KOPT-K1 (cell line): Measurements from ENCODE around the gene KSR1.
"Not testable (repeated sequence)": the region's sequence is repeated elsewhere in the genome, so short reads cannot be mapped to it uniquely, and the experiment has no call there.

Experiments used
- H3K27ac ChIP-seq: fragments of 200-600 bp; sonication (generic); 2 replicates; pipeline ENCODE4 v1.5.1; 2016; ENCODE audit warnings: antibody characterized with exemption, mild to moderate bottlenecking, low read depth, low read length; ENCODE audit not compliant: poor library complexity, severe bottlenecking
- H3K36me3 ChIP-seq: fragments of 200-600 bp; sonication (generic); 2 replicates; pipeline ENCODE4 v1.5.1; 2017; ENCODE audit warnings: antibody characterized with exemption, mild to moderate bottlenecking, low read length, moderate library complexity; ENCODE audit not compliant: insufficient read depth
- H3K9me3 ChIP-seq: fragments of 200-600 bp; sonication (generic); 2 replicates; pipeline ENCODE4 v1.5.1; 2017; ENCODE audit warnings: antibody characterized with exemption, low read length, mild to moderate bottlenecking; ENCODE audit not compliant: insufficient read depth, poor library complexity, severe bottlenecking

KSR1 gene

GRCh38 chr17:27421626-27422025 lies 34.6 kb upstream of the KSR1 start:
- H3K9me3 ChIP-seq, H3K36me3 ChIP-seq, H3K27ac ChIP-seq: not testable (repeated sequence)

GRCh38 chr17:27422601-27423000 lies 33.6 kb upstream of the KSR1 start:
- no peak overlapping the region for H3K27ac ChIP-seq

GRCh38 chr17:27423651-27424050 lies 32.6 kb upstream of the KSR1 start:
- Histone ChIP-seq H3K27ac (no peak overlapping the region), H3K36me3 (no peaks in the 10 kb centered on the region), H3K9me3 (no peaks in the 10 kb centered on the region)

More at GRCh38 chr17:27422601-27423000, 33.6 kb upstream of the KSR1 start:
- Histone ChIP-seq H3K36me3 (no peaks in the 10 kb centered on the region), H3K9me3 (no peaks in the 10 kb centered on the region)

GRCh38 chr17:27424516-27424915 lies 31.7 kb upstream of the KSR1 start:
- Histone ChIP-seq H3K36me3 (no peaks in the 10 kb centered on the region), H3K27ac (no peak overlapping the region), H3K9me3 (no peaks in the 10 kb centered on the region)

GRCh38 chr17:27424941-27425340 lies 31.3 kb upstream of the KSR1 start:
- Histone ChIP-seq H3K27ac (no peak overlapping the region), H3K36me3 (no peaks in the 10 kb centered on the region)

GRCh38 chr17:27425571-27425970 lies 30.7 kb upstream of the KSR1 start:
- H3K27ac ChIP-seq, H3K36me3 ChIP-seq, H3K9me3 ChIP-seq: not testable (repeated sequence)

More at GRCh38 chr17:27424941-27425340, 31.3 kb upstream of the KSR1 start:
- H3K9me3 ChIP-seq, result no peaks in the 10 kb centered on the region

GRCh38 chr17:27425991-27426390 lies 30.3 kb upstream of the KSR1 start:
- Histone ChIP-seq H3K27ac (no peak overlapping the region), H3K9me3 (no peaks in the 10 kb centered on the region), H3K36me3 (no peaks in the 10 kb centered on the region)

- H3K27ac ChIP-seq, H3K36me3 ChIP-seq, H3K9me3 ChIP-seq: not testable (repeated sequence)
These were observed 29.8 kb upstream of the KSR1 start for GRCh38 chr17:27426471-27426870.

- not testable (repeated sequence) for H3K9me3 ChIP-seq, H3K27ac ChIP-seq, H3K36me3 ChIP-seq
These were observed 28.9 kb upstream of the KSR1 start for GRCh38 chr17:27427166-27427862.

GRCh38 chr17:27428781-27429505 lies 27.3 kb upstream of the KSR1 start:
- H3K9me3 ChIP-seq, result no peaks in the 10 kb centered on the region
- no peak overlapping the region for H3K27ac ChIP-seq
- no peaks in the 10 kb centered on the region for H3K36me3 ChIP-seq

- no peaks in the 10 kb centered on the region for H3K9me3 ChIP-seq
- H3K27ac ChIP-seq, result no peak overlapping the region
- H3K36me3 ChIP-seq, result no peaks in the 10 kb centered on the region
These were observed 26.4 kb upstream of the KSR1 start for GRCh38 chr17:27429666-27430382.

GRCh38 chr17:27430383-27430840 lies 25.8 kb upstream of the KSR1 start:
- no peaks in the 10 kb centered on the region for H3K36me3 ChIP-seq
- no peaks in the 10 kb centered on the region for H3K9me3 ChIP-seq
- no peak overlapping the region for H3K27ac ChIP-seq

- Histone ChIP-seq H3K9me3 (no peaks in the 10 kb centered on the region), H3K36me3 (no peaks in the 10 kb centered on the region), H3K27ac (no peak overlapping the region)
These were observed 25.3 kb upstream of the KSR1 start for GRCh38 chr17:27430882-27431491.

- Histone ChIP-seq H3K36me3 (no peaks in the 10 kb centered on the region), H3K9me3 (no peaks in the 10 kb centered on the region), H3K27ac (no peak overlapping the region)
These were observed 22.7 kb upstream of the KSR1 start for GRCh38 chr17:27433521-27433920.

GRCh38 chr17:27435431-27436070 lies 20.7 kb upstream of the KSR1 start:
- H3K36me3 ChIP-seq, H3K27ac ChIP-seq, H3K9me3 ChIP-seq: not testable (repeated sequence)
